B cell (primary cell): Measurements from ENCODE around the gene MICAL3. TPM values are rescaled to one million over a fixed set of nuclear protein-coding genes. Genes with fewer than 3 reads are reported as not detected.

Experiments used
- ATAC-seq: fragments of 200-7000 bp; cut with Tn5 transposase; one replicate; pipeline ENCODE4 v1.10.0; 2021; ENCODE audit warnings: low read depth, mild to moderate bottlenecking, moderate number of reproducible peaks, moderate library complexity
- CTCF ChIA-PET: fragments of 350-600 bp; sonication (Branson Sonifier 250); formaldehyde crosslinking; loops from one replicate; lab custom pipeline; 2021; ENCODE audit warnings: antibody characterized with exemption, inconsistent platforms; lab: Charles Lee
- POLR2A ChIA-PET: fragments of 350-600 bp; sonication (Branson Sonifier 250); formaldehyde crosslinking; loops from one replicate; lab custom pipeline; 2021; ENCODE audit warnings: antibody characterized with exemption; lab: Charles Lee
- DNase-seq: peaks from one replicate; pipeline ENCODE4 v3.0.0; 2013
- H2AFZ ChIP-seq: 2 replicates; pipeline ENCODE4 v1.6.1; 2012; ENCODE audit warnings: mild to moderate bottlenecking, low read depth, low read length; ENCODE audit not compliant: insufficient read depth, poor library complexity, severe bottlenecking
- H3K27ac ChIP-seq, 2 donors: 1 replicate in 1 of 2; 2 replicates in 1 of 2; pipeline ENCODE4 v1.5.1; 2012 to 2013; ENCODE audit warnings: low read length in 2 of 2, mild to moderate bottlenecking in 2 of 2, moderate library complexity in 1 of 2
- H3K27me3 ChIP-seq, 4 experiments: fragments of 200-600 bp in 1 of 4; sonication (generic) in 1 of 4; replicated peaks in 1 of 4; 1 replicate in 2 of 4; 2 replicates in 2 of 4; pipeline versions ENCODE4 v1.6.1 to v1.7.0; 2013 to 2016; ENCODE audit warnings: low read length in 3 of 4, mild to moderate bottlenecking in 2 of 4, mixed read lengths in 1 of 4, moderate library complexity in 1 of 4; ENCODE audit not compliant: insufficient read depth in 4 of 4, control insufficient read depth in 3 of 4; ENCODE audit errors: control extremely low read depth in 1 of 4
- H3K36me3 ChIP-seq, 2 experiments: replicated peaks in 1 of 2; 1 replicate in 1 of 2; 2 replicates in 1 of 2; pipeline versions ENCODE4 v1.6.1 to v1.7.1; 2013; ENCODE audit warnings: low read length in 1 of 2; ENCODE audit not compliant: insufficient read depth in 2 of 2, control insufficient read depth in 1 of 2; ENCODE audit errors: control extremely low read depth in 1 of 2, extremely low read depth in 1 of 2
- H3K4me1 ChIP-seq, 2 donors: fragments of 200-600 bp in 1 of 2; sonication (generic) in 1 of 2; 1 replicate in 1 of 2; 2 replicates in 1 of 2; pipeline versions ENCODE4 v1.5.1 to v1.6.1; 2013 to 2017; ENCODE audit warnings: low read length in 2 of 2; ENCODE audit not compliant: control insufficient read depth in 2 of 2, insufficient read depth in 2 of 2
- H3K4me2 ChIP-seq: replicated peaks from 2 replicates; pipeline ENCODE3; 2012; ENCODE audit warnings: mild to moderate bottlenecking, low read depth, low read length; ENCODE audit not compliant: poor library complexity, severe bottlenecking
- H3K4me3 ChIP-seq, 5 experiments: fragments of 200-600 bp in 1 of 5; sonication (generic) in 1 of 5; 1 replicate in 3 of 5; 2 replicates in 2 of 5; pipeline versions ENCODE4 v1.5.1 to v1.7.0; 2011 to 2016; ENCODE audit warnings: low read length in 4 of 5, mild to moderate bottlenecking in 4 of 5, low read depth in 2 of 5, control low read depth in 1 of 5, moderate library complexity in 1 of 5; ENCODE audit not compliant: insufficient read depth in 1 of 5; ENCODE audit errors: control extremely low read depth in 1 of 5, extremely low read depth in 1 of 5
- H3K79me2 ChIP-seq: fragments of 200-600 bp; sonication (generic); one replicate; pipeline ENCODE4 v1.6.0; 2016; ENCODE audit warnings: low read length; ENCODE audit not compliant: control insufficient read depth, insufficient read depth
- H3K9ac ChIP-seq: fragments of 200-600 bp; sonication (generic); 2 replicates; pipeline ENCODE4 v1.6.1; 2017; ENCODE audit warnings: mild to moderate bottlenecking, low read length, moderate library complexity
- H3K9me3 ChIP-seq, 3 donors: one replicate each; pipeline versions ENCODE4 v1.6.1 to v1.7.1; 2013; ENCODE audit warnings: low read length in 2 of 3; ENCODE audit not compliant: control insufficient read depth in 2 of 3, insufficient read depth in 1 of 3; ENCODE audit errors: control extremely low read depth in 1 of 3
- H4K20me1 ChIP-seq: 2 replicates; pipeline ENCODE4 v1.6.0; 2012; ENCODE audit warnings: mild to moderate bottlenecking, low read length; ENCODE audit not compliant: insufficient read depth, control insufficient read depth, poor library complexity, severe bottlenecking
- H3K27ac Mint-ChIP-seq: one replicate; pipeline ENCODE4 v1.8.0; 2021; ENCODE audit warnings: mixed read lengths
- H3K27me3 Mint-ChIP-seq: one replicate; pipeline ENCODE4 v1.8.0; 2021; ENCODE audit warnings: mixed read lengths
- H3K4me1 Mint-ChIP-seq: one replicate; pipeline ENCODE4 v1.8.0; 2021; ENCODE audit warnings: mixed read lengths
- H3K4me3 Mint-ChIP-seq: one replicate; pipeline ENCODE4 v1.8.0; 2021; ENCODE audit warnings: mixed read lengths
- H3K9me3 Mint-ChIP-seq: one replicate; pipeline ENCODE4 v1.8.0; 2022; ENCODE audit warnings: mixed read lengths; ENCODE audit not compliant: insufficient read depth
- EZH2 ChIP-seq: IDR thresholded peaks from 2 replicates; pipeline ENCODE4 v1.6.1; 2012; ENCODE audit warnings: borderline replicate concordance, low read depth, mild to moderate bottlenecking, moderate library complexity, low read length; ENCODE audit not compliant: insufficient read depth, poor library complexity, severe bottlenecking
- WGBS: methylation state at CpG from one replicate; pipeline ENCODE4 v1.1.5; 2013; ENCODE audit warnings: missing lambda C conversion rate; ENCODE audit not compliant: insufficient coverage; 5-methylcytosine and 5-hydroxymethylcytosine counted together
- intact Hi-C: fragments of 100-400 bp; cut with micrococcal nuclease; formaldehyde crosslinking; loops from one replicate; pipeline ENCODE4 v1.10.0; 2022
- polyA plus RNA-seq: library from polyadenylated mRNA; depleted of rRNA; stranded (reverse); fragments of >200 nt; gene quantifications from 2 replicates; pipeline ENCODE4 v1.2.3, GENCODE V29; 2012
- total RNA-seq, 2 donors: library from RNA; stranded (reverse); fragments of 120-200 nt in 1 of 2; gene quantifications; 1 replicate in 1 of 2; 2 replicates in 1 of 2; pipeline versions ENCODE4 v1.2.3 to v1.2.4, GENCODE V29; 2013 to 2022
- TF ChIP-seq, protein P1 (sequence below): fragments of 200-600 bp; IDR thresholded peaks from one replicate; pipeline ENCODE4 v1.8.0; 2022; ENCODE audit warnings: antibody characterized with exemption, mild to moderate bottlenecking

The MICAL3 gene
- total and polyA plus RNA-seq, 2 donors (not counting 1 experiment from before 2014, with no cell fraction given) = 50.5 to 253 TPM

DNA sequence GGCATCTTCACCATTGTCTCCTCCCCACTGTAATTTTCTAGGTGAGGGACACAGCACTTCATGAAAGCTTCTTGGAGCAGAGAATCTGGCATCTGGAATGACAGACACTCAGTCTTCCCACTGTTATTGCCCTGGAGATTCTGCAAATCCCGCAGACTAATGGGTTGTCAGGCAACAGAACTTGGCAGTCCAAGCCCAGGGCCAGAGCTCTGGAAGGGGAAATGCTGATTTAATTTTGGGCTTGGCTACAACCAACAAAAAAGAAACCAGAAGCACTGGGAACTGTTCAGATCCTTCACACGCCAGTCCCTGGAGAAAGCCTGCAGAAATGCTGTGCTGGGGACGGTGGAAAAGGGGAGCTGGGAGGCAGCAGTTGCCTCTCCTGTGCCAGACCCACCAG is 178.6 kb downstream of the MICAL3 start:
- Mint-ChIP-seq H3K4me1 (no peaks in the 10 kb centered on the region), H3K9me3 (no peaks in the 10 kb centered on the region), H3K27me3 (no peaks in the 10 kb centered on the region), H3K4me3 (no peak overlapping the region), H3K27ac (no peak overlapping the region)
- Histone ChIP-seq H4K20me1 (peaks cover 47% of the 10 kb centered on the region), H3K79me2 (peaks cover 24% of the 10 kb centered on the region), H3K4me3 (no peak overlapping the region), H3K36me3 (peaks cover 1 to 70% of the 10 kb centered on the region in 2 experiments), H3K27me3 (no peaks in the 10 kb centered on the region), H3K4me1 (no peaks in the 10 kb centered on the region), H3K27ac (no peak overlapping the region), H2AFZ (no peak overlapping the region), H3K9ac (no peak overlapping the region), H3K9me3 (no peaks in the 10 kb centered on the region), H3K4me2 (no peak overlapping the region)
- CTCF ChIA-PET = interaction anchor here (0.5 to 0.7 kb wide), 2 partner anchors 255 to 258 kb away, joined by 3 read pairs; no protein-coding TSS in a partner anchor
- intact Hi-C loops = no loop called here
- TF ChIP-seq EZH2 = no peak
- TF ChIP-seq, protein P1, sequence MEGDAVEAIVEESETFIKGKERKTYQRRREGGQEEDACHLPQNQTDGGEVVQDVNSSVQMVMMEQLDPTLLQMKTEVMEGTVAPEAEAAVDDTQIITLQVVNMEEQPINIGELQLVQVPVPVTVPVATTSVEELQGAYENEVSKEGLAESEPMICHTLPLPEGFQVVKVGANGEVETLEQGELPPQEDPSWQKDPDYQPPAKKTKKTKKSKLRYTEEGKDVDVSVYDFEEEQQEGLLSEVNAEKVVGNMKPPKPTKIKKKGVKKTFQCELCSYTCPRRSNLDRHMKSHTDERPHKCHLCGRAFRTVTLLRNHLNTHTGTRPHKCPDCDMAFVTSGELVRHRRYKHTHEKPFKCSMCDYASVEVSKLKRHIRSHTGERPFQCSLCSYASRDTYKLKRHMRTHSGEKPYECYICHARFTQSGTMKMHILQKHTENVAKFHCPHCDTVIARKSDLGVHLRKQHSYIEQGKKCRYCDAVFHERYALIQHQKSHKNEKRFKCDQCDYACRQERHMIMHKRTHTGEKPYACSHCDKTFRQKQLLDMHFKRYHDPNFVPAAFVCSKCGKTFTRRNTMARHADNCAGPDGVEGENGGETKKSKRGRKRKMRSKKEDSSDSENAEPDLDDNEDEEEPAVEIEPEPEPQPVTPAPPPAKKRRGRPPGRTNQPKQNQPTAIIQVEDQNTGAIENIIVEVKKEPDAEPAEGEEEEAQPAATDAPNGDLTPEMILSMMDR = no peak
- WGBS = 100% methylated on average over 2 of the region's 3 CpGs
- no peak for ATAC-seq
- no peak for DNase-seq
- POLR2A ChIA-PET = no interaction called here

DNA sequence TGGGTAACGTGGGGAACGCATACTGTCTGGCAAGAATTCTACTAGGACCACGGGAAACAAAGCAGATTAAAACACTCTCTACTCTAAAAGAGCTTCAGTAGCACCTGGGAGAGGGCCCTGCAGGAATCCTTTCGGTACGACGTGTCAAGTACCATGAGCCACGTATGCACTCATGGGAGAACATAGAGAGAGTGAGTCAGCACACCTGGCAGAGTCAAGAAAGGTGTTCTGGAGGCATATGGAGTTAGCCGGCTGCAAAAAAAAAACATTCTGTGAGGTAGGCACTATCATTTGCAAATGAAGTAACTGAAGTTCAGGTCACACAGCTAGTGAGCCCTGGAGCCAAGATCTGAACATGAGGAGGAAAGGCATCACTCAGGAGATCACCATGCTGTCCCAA is 179.0 kb downstream of the MICAL3 start:
- WGBS = 93% methylated on average over 8 of the region's 8 CpGs
- Histone ChIP-seq H3K4me2 (no peak overlapping the region), H3K9me3 (no peaks in the 10 kb centered on the region), H2AFZ (no peak overlapping the region), H3K79me2 (peaks cover 24% of the 10 kb centered on the region), H3K36me3 (peaks cover 0 to 74% of the 10 kb centered on the region in 2 experiments), H4K20me1 (peaks cover 48% of the 10 kb centered on the region), H3K27me3 (no peaks in the 10 kb centered on the region), H3K4me3 (no peak overlapping the region), H3K4me1 (no peaks in the 10 kb centered on the region), H3K9ac (no peak overlapping the region), H3K27ac (no peak overlapping the region)
- Mint-ChIP-seq H3K27me3 (no peaks in the 10 kb centered on the region), H3K9me3 (no peaks in the 10 kb centered on the region), H3K27ac (no peak overlapping the region), H3K4me3 (no peak overlapping the region), H3K4me1 (no peaks in the 10 kb centered on the region)
- POLR2A ChIA-PET = no interaction called here
- TF ChIP-seq, protein P1 = no peak
- no peak for TF ChIP-seq EZH2
- ATAC-seq (no peak), DNase-seq (no peak)
- CTCF ChIA-PET = interaction anchor here (0.7 kb wide), 1 partner anchor 257 kb away, joined by 3 read pairs; no protein-coding TSS in a partner anchor
- intact Hi-C loops = no loop called here
